ENCODE data around the gene NUMBL.

NUMBL gene

DNA sequence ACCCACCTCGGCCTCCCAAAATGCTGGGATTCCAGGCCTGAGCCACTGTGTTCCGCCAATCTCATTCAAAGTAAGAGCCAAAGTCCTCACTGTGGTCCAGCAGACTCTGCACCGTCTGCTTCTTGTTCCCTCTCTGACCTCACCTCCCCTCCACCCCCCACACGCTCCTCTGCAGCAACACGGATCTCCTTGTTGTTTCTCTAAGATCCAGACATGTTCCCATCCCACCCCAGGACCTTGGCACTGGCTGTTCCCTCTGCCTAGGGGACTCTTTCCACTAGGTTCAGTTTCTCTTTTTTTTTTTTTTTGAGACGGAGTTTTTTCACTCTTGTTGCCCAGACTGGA is 50.8 kb downstream of the NUMBL start:
- TF ChIP-seq, protein P1, sequence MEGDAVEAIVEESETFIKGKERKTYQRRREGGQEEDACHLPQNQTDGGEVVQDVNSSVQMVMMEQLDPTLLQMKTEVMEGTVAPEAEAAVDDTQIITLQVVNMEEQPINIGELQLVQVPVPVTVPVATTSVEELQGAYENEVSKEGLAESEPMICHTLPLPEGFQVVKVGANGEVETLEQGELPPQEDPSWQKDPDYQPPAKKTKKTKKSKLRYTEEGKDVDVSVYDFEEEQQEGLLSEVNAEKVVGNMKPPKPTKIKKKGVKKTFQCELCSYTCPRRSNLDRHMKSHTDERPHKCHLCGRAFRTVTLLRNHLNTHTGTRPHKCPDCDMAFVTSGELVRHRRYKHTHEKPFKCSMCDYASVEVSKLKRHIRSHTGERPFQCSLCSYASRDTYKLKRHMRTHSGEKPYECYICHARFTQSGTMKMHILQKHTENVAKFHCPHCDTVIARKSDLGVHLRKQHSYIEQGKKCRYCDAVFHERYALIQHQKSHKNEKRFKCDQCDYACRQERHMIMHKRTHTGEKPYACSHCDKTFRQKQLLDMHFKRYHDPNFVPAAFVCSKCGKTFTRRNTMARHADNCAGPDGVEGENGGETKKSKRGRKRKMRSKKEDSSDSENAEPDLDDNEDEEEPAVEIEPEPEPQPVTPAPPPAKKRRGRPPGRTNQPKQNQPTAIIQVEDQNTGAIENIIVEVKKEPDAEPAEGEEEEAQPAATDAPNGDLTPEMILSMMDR (IDR thresholded peaks at IDR 0.05) = no peak
- Histone ChIP-seq H3K9me3 (no peaks in the 10 kb centered on the region), H3K4me3 (ENCODE audit: low read depth in 1 of 2, low read length in 1 of 2) (no peak overlapping the region), H3K27me3 (peaks cover 12% of the 10 kb centered on the region), H3K36me3 (no peaks in the 10 kb centered on the region), H3K27ac (no peak overlapping the region), H3K4me1 (ENCODE audit: control insufficient read depth in 1 of 2, insufficient read depth in 1 of 2, low read depth in 1 of 2, low read length in 1 of 2) (no peaks in the 10 kb centered on the region)

DNA sequence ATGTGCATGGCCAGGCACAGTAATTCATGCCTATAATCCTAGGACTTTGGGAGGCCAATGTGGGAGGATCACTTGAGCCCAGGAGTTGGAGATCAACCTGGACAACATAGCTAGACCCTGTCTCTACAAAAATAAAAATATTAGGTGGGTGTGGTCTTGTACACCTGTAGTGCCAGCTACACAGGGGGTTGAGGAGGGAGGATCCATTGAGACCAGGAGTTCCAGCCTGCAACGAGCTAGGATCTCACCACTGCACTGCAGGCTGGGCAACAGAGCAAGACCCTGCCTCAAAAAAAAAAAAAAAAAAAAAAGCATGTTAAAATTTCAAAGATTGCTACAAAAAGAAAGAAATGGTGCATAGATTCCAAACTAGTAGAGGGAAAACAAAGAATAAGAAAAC is 52.1 kb downstream of the NUMBL start:
- H3K27ac ChIP-seq = no peak overlapping the region
- peaks cover 21% of the 10 kb centered on the region for H3K27me3 ChIP-seq
- TF ChIP-seq, protein P1 (IDR thresholded peaks at IDR 0.05) = no peak
- no peaks in the 10 kb centered on the region for H3K9me3 ChIP-seq
- H3K36me3 ChIP-seq = no peaks in the 10 kb centered on the region
- H3K4me3 ChIP-seq (ENCODE audit: low read depth in 1 of 2, low read length in 1 of 2) = no peak overlapping the region
- H3K4me1 ChIP-seq (ENCODE audit: control insufficient read depth in 1 of 2, insufficient read depth in 1 of 2, low read depth in 1 of 2, low read length in 1 of 2) = peaks cover 0 to 4% of the 10 kb centered on the region in 2 experiments

DNA sequence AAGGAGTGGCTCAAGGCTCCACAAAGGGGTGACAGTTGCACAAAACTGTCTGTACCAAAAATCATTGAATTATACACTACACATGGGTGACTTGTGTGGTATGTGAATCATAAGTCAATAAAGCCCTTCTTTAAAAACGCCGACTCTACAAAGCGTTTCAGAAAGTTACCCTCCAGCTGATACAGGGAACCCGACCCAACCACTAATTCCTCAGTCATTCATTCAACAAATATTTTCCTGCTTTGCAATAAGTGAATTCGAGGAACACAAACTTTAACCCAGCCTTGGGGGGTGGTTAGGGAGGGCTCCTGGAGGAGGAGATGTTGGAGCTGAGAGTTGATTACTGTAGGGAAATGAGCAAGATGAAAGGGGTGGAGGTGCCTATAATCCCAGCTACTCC is 57.2 kb downstream of the NUMBL start:
- Histone ChIP-seq H3K4me3 (ENCODE audit: low read depth in 1 of 2, low read length in 1 of 2) (no peak overlapping the region), H3K36me3 (no peaks in the 10 kb centered on the region), H3K27ac (no peak overlapping the region), H3K27me3 (peaks cover 21% of the 10 kb centered on the region), H3K9me3 (no peaks in the 10 kb centered on the region), H3K4me1 (ENCODE audit: control insufficient read depth in 1 of 2, insufficient read depth in 1 of 2, low read depth in 1 of 2, low read length in 1 of 2) (peaks cover 0 to 4% of the 10 kb centered on the region in 2 experiments)
- TF ChIP-seq, protein P1 (IDR thresholded peaks at IDR 0.05) = no peak

DNA sequence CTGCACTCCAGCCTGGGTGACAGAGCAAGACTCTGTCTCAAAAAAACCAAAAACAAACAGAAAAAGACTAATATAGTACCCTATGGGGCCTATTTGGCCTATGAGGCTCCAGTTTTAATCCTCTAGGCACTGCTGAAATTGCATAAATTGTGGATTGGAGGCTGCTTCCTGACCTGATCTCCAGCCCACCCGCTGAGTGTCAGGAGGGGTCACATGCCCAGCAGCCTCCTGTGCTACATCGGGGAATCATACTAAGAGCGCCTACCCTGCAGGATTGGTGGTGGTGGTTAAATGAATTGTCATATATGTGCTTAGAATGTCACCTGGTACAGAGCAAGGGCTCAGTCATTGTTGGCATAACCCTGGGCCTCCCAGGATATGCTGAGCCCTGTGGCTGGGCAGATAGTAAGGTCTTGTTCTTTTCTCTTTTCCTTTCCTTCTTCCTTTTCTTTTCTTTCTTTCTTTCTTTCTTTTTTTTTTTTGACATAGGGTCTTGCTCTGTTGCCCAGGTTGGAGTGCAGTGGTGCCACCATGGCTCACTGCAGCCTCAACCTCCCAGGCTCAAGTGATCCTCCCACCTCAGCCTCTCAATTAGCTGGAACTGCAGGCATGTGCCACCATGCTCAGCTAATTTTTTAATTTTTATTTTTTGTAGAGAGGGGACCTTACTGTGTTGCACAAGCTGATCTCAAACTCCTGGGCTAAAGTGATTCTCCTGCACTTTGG is 58.0 kb downstream of the NUMBL start:
- H3K36me3 ChIP-seq = no peaks in the 10 kb centered on the region

DNA sequence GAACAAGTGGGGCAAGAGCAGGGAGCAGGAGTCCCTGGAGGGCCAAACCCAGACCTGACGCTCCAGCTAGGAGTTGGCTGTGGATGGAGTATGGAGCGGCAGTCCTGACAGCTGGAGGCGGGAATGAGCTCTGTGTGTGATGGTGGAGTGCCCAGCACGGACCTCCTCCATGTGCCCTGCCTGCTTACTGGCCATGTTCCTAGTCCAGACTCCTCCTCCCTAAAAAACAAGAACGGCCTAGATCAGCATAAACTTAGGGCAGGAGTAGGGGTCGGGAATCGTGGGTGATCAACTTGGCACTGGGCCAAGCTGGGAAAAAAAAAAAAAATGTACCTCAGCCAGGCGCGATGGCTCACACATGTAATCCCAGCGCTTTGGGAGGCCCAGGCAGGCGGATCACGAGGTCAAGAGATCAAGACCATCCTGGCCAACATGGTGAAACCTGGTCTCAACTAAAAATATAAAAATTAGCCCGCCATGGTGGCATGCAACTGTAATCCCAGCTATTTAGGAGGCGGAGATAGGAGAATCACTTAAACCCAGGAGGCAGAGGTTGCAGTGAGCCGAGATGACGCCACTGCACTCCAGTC is 59.8 kb downstream of the NUMBL start:
- H3K36me3 ChIP-seq = no peaks in the 10 kb centered on the region
- TF ChIP-seq, protein P1 (IDR thresholded peaks at IDR 0.05) = no peak
- H3K27me3 ChIP-seq = peaks cover 16% of the 10 kb centered on the region
- H3K4me1 ChIP-seq (ENCODE audit: control insufficient read depth in 1 of 2, insufficient read depth in 1 of 2, low read depth in 1 of 2, low read length in 1 of 2) = peaks cover 0 to 4% of the 10 kb centered on the region in 2 experiments
- H3K27ac ChIP-seq = no peak overlapping the region
- no peak overlapping the region for H3K4me3 ChIP-seq (ENCODE audit: low read depth in 1 of 2, low read length in 1 of 2)
- no peaks in the 10 kb centered on the region for H3K9me3 ChIP-seq

More for the DNA sequence above, 58.0 kb downstream of the NUMBL start:
- Histone ChIP-seq H3K27ac (no peak overlapping the region), H3K9me3 (no peaks in the 10 kb centered on the region), H3K4me1 (ENCODE audit: control insufficient read depth in 1 of 2, insufficient read depth in 1 of 2, low read depth in 1 of 2, low read length in 1 of 2) (peaks cover 0 to 4% of the 10 kb centered on the region in 2 experiments), H3K4me3 (ENCODE audit: low read depth in 1 of 2, low read length in 1 of 2) (no peak overlapping the region), H3K27me3 (peaks cover 21% of the 10 kb centered on the region)
- TF ChIP-seq, protein P1 (IDR thresholded peaks at IDR 0.05) = no peak
